AG04450 (cell line): Measurements from ENCODE around the gene PDE6D. TPM values are rescaled to one million over a fixed set of nuclear protein-coding genes. Genes with fewer than 3 reads are reported as not detected.

Experiments
- CTCF ChIA-PET: fragments of 300-600, 350-600 bp; formaldehyde crosslinking; extraction: SDS; loops from one replicate; lab custom pipeline; 2022; ENCODE audit warnings: antibody characterized with exemption, inconsistent platforms; lab: Charles Lee
- POLR2A ChIA-PET: fragments of 350-600 bp; formaldehyde crosslinking; extraction: SDS; loops from one replicate; lab custom pipeline; 2021; ENCODE audit warnings: antibody characterized with exemption, inconsistent platforms; lab: Yijun Ruan, JAX
- DNase-seq: peaks from one replicate; pipeline ENCODE4 v3.0.0-alpha.2; 2011; ENCODE audit warnings: low read depth, low spot score
- H3K27ac ChIP-seq: one replicate; pipeline ENCODE4 v1.5.1; 2012; ENCODE audit warnings: low read depth, low read length, control low read depth
- H3K27me3 ChIP-seq: one replicate; pipeline ENCODE4 v1.6.0; 2012; ENCODE audit warnings: low read length; ENCODE audit not compliant: control insufficient read depth, insufficient read depth
- H3K4me3 ChIP-seq: 2 replicates; pipeline ENCODE4 v1.5.1; 2011; ENCODE audit warnings: mild to moderate bottlenecking, low read depth, low read length, control low read depth
- H3K9me3 ChIP-seq: 2 replicates; pipeline ENCODE4 v1.5.1; 2012; ENCODE audit warnings: low read length; ENCODE audit not compliant: control insufficient read depth, insufficient read depth
- CTCF ChIP-seq: IDR thresholded peaks from 2 replicates; pipeline ENCODE4 v1.5.1; 2011; ENCODE audit warnings: low read depth, low read length, control low read depth, inconsistent platforms
- polyA plus RNA-seq: library from polyadenylated mRNA; depleted of rRNA; stranded (reverse); fragments of >200 nt; gene quantifications from 2 replicates; pipeline ENCODE4 v1.2.3, GENCODE V29; 2011

The PDE6D gene
- polyA plus RNA-seq, 1 experiment: 35.7 TPM

- peaks cover 4% of the 10 kb centered on the region; the same call in 1 of the 2 replicates for H3K9me3 ChIP-seq
- CTCF ChIA-PET: interaction anchor here (0.8 kb wide), 1 partner anchor 10 kb away, joined by 3 read pairs; no protein-coding TSS in a partner anchor
- TF ChIP-seq CTCF: no peak
Measured at GRCh38 chr2:231816327-231817026, 35.4 kb upstream of the PDE6D start.

DNA sequence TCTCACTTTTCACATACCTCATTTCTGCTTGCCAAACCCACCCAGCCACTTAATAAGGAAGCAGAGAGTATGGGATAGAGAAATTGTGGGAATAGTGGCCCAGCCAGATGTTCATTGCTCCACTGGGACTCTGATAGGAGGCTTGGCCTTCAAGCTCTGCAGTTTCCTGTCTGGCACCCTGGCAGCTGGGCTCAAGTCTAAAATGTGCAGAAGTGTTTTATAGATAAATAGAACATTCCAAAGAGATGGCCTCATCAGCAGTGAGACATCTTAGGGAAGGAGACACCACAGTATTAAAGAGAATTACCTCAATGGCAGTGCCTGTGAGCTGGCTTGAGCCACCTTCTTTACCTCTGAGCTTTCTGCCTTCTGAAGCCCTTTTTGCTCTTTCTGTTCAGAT, 29.8 kb upstream of the PDE6D start:
- CTCF ChIA-PET: interaction anchor here (0.5 to 2.6 kb wide), 4 partner anchors 10 to 525 kb away, joined by 3 to 24 read pairs (median 5); no protein-coding TSS in a partner anchor
- TF ChIP-seq CTCF: no peak
- Histone ChIP-seq H3K27ac (peak overlapping the region; percentile 52), H3K27me3 (no peaks in the 10 kb centered on the region), H3K4me3 (no peak overlapping the region), H3K9me3 (peaks cover 4% of the 10 kb centered on the region; the same call in 1 of the 2 replicates)
- POLR2A ChIA-PET: interaction anchor here (0.6 kb wide), 1 partner anchor 709 kb away, joined by 4 read pairs; the partner anchor contains the start of gene PRSS56
- DNase-seq: peak; percentile 46

More at GRCh38 chr2:231816327-231817026, 35.4 kb upstream of the PDE6D start:
- Histone ChIP-seq H3K4me3 (no peak overlapping the region), H3K27me3 (no peaks in the 10 kb centered on the region), H3K27ac (no peak overlapping the region)
- DNase-seq: no peak
- POLR2A ChIA-PET: no interaction called here

GRCh38 chr2:231807020-231807419, 25.9 kb upstream of the PDE6D start:
- no peak for DNase-seq
- Histone ChIP-seq H3K27ac (no peak overlapping the region), H3K27me3 (no peaks in the 10 kb centered on the region), H3K4me3 (no peak overlapping the region), H3K9me3 (no peaks in the 10 kb centered on the region)
- POLR2A ChIA-PET: no interaction called here
- CTCF ChIA-PET: interaction anchor here (1.0 to 1.7 kb wide), 2 partner anchors 10 to 11 kb away, joined by 3 to 9 read pairs; no protein-coding TSS in a partner anchor
- no peak for TF ChIP-seq CTCF

GRCh38 chr2:231803501-231804138, 22.5 kb upstream of the PDE6D start:
- no peak overlapping the region for H3K27ac ChIP-seq
- TF ChIP-seq CTCF: no peak
- POLR2A ChIA-PET: no interaction called here
- no peak for DNase-seq
- no peaks in the 10 kb centered on the region for H3K9me3 ChIP-seq
- CTCF ChIA-PET: interaction anchor here (1.5 kb wide), 1 partner anchor 8 kb away, joined by 4 read pairs; no protein-coding TSS in a partner anchor
- H3K27me3 ChIP-seq: no peaks in the 10 kb centered on the region
- no peak overlapping the region for H3K4me3 ChIP-seq
